OCI-LY1 (cell line): ENCODE results near the gene GNAQ.

Experiments used
- EZH2 ChIP-seq: fragments of 200-600 bp; sonication (generic), shearing (Covaris generic); IDR thresholded peaks from 2 replicates; pipeline ENCODE4 v1.8.0; 2017; ENCODE audit warnings: borderline replicate concordance, mixed run types, mild to moderate bottlenecking, antibody characterized with exemption, low read length, moderate library complexity, mixed read lengths
- TF ChIP-seq, protein P1 (sequence below): fragments of 200-600 bp; sonication (generic), shearing (Covaris generic); IDR thresholded peaks from 2 replicates; pipeline ENCODE4 v1.5.1; 2017; ENCODE audit warnings: mild to moderate bottlenecking, antibody characterized with exemption, low read length, moderate library complexity, mixed read lengths

DNA sequence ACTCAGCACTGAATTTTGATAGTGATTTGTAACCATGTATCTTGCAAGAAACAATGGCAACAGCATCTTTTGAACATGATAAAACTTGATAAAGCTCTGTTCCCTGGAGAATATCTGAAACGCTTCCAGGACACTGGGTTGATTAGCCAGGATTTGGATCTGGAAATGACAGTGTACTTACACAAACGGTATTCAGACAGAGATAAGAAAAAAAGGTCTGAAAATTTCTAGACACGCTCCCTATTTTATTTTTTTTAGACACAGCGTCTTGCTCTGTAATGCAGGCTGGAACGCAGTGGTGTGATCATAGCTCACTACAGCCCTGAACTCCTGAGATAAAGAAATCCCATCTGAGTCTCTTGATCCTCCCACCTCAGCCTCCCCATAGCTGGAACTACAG is 109.0 kb downstream of the GNAQ start:
- TF ChIP-seq, protein P1, sequence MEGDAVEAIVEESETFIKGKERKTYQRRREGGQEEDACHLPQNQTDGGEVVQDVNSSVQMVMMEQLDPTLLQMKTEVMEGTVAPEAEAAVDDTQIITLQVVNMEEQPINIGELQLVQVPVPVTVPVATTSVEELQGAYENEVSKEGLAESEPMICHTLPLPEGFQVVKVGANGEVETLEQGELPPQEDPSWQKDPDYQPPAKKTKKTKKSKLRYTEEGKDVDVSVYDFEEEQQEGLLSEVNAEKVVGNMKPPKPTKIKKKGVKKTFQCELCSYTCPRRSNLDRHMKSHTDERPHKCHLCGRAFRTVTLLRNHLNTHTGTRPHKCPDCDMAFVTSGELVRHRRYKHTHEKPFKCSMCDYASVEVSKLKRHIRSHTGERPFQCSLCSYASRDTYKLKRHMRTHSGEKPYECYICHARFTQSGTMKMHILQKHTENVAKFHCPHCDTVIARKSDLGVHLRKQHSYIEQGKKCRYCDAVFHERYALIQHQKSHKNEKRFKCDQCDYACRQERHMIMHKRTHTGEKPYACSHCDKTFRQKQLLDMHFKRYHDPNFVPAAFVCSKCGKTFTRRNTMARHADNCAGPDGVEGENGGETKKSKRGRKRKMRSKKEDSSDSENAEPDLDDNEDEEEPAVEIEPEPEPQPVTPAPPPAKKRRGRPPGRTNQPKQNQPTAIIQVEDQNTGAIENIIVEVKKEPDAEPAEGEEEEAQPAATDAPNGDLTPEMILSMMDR, result no peak
- TF ChIP-seq EZH2, result no peak
